GM21528 (cell line): Measurements from ENCODE around the gene GNAZ.

Source experiments
- ATAC-seq: cut with Tn5 transposase; IDR thresholded peaks from one replicate; pipeline ENCODE4 v1.9.1; 2021; ENCODE audit warnings: mild to moderate bottlenecking, moderate library complexity; ENCODE audit not compliant: unreplicated experiment, low FRiP score

Gene GNAZ

GRCh38 chr22:23063539-23064380 is 6.6 kb upstream of the GNAZ start:
- no peak for ATAC-seq

- ATAC-seq = no peak
Measured at GRCh38 chr22:23064381-23065068, 5.8 kb upstream of the GNAZ start.

GRCh38 chr22:23065069-23065451 is 5.3 kb upstream of the GNAZ start:
- no peak for ATAC-seq

GRCh38 chr22:23065495-23066122 is 4.7 kb upstream of the GNAZ start:
- no peak for ATAC-seq

GRCh38 chr22:23066200-23067022 is 3.9 kb upstream of the GNAZ start:
- no peak for ATAC-seq

GRCh38 chr22:23067023-23067650 is 3.2 kb upstream of the GNAZ start:
- no peak for ATAC-seq

- no peak for ATAC-seq
Measured at GRCh38 chr22:23067691-23068090, 2.6 kb upstream of the GNAZ start.

GRCh38 chr22:23068096-23068831 is 2.1 kb upstream of the GNAZ start:
- ATAC-seq = no peak

- ATAC-seq = no peak
Measured at GRCh38 chr22:23068832-23069385, 1.4 kb upstream of the GNAZ start.

GRCh38 chr22:23069502-23070357 is 589 bp upstream of the GNAZ start:
- no peak for ATAC-seq

- ATAC-seq = no peak
Measured at GRCh38 chr22:23071230-23072076, 1.1 kb downstream of the GNAZ start.

- no peak for ATAC-seq
Measured at GRCh38 chr22:23072077-23072910, 2.0 kb downstream of the GNAZ start.

GRCh38 chr22:23072911-23073491 is 2.7 kb downstream of the GNAZ start:
- ATAC-seq = no peak

GRCh38 chr22:23073526-23074229 is 3.4 kb downstream of the GNAZ start:
- no peak for ATAC-seq

GRCh38 chr22:23074451-23074850 is 4.1 kb downstream of the GNAZ start:
- ATAC-seq = no peak

GRCh38 chr22:23075050-23075449 is 4.7 kb downstream of the GNAZ start:
- no peak for ATAC-seq
